CD8-positive, alpha-beta memory T cell (primary cell): ENCODE measurements around the gene TM9SF2. TPM values are rescaled to one million over a fixed set of nuclear protein-coding genes. Genes with fewer than 3 reads are reported as not detected.
A peak's percentile ranks its signal among the peaks of the same experiment; 100 is the strongest.

Source experiments
- CTCF ChIA-PET: fragments of 350-600 bp; sonication (Branson Sonifier 250); formaldehyde crosslinking; loops from one replicate; lab custom pipeline; 2021; ENCODE audit warnings: antibody characterized with exemption; lab: Charles Lee
- POLR2A ChIA-PET: fragments of 350-600 bp; sonication (Branson Sonifier 250); formaldehyde crosslinking; loops from one replicate; lab custom pipeline; 2021; ENCODE audit warnings: antibody characterized with exemption; lab: Charles Lee
- DNase-seq, 5 donors: peaks; one replicate each; pipeline versions ENCODE4 v3.0.0 to v3.0.0-alpha.2; 2020 to 2022; ENCODE audit warnings: mixed read lengths in 1 of 5
- H3K27ac ChIP-seq: one replicate; pipeline ENCODE4 v1.7.0; 2013; ENCODE audit warnings: low read depth, mild to moderate bottlenecking, low read length, moderate library complexity
- H3K27me3 ChIP-seq: 2 replicates; pipeline ENCODE4 v1.7.0; 2013; ENCODE audit warnings: low read length, mild to moderate bottlenecking; ENCODE audit not compliant: insufficient read depth, poor library complexity, severe bottlenecking
- H3K36me3 ChIP-seq: 2 replicates; pipeline ENCODE4 v1.7.0; 2013; ENCODE audit warnings: mild to moderate bottlenecking, low read length, moderate library complexity; ENCODE audit not compliant: insufficient read depth
- H3K4me1 ChIP-seq: 2 replicates; pipeline ENCODE4 v1.7.0; 2013; ENCODE audit warnings: mild to moderate bottlenecking, low read length, moderate library complexity; ENCODE audit not compliant: insufficient read depth
- H3K4me3 ChIP-seq: 2 replicates; pipeline ENCODE4 v1.7.0; 2013; ENCODE audit warnings: mild to moderate bottlenecking, low read length
- H3K9me3 ChIP-seq: 2 replicates; pipeline ENCODE4 v1.7.0; 2013; ENCODE audit warnings: mild to moderate bottlenecking, low read length
- H3K27ac Mint-ChIP-seq, 8 donors: one replicate each; pipeline ENCODE4 v1.8.0; 2020 to 2021; ENCODE audit warnings: mixed read lengths in 8 of 8, mild to moderate bottlenecking in 6 of 8, inconsistent platforms in 3 of 8, moderate library complexity in 3 of 8
- H3K27me3 Mint-ChIP-seq, 2 donors: one replicate each; pipeline ENCODE4 v1.8.0; 2020 to 2021; ENCODE audit warnings: mixed read lengths in 2 of 2, mild to moderate bottlenecking in 1 of 2, moderate library complexity in 1 of 2
- H3K36me3 Mint-ChIP-seq, 3 donors: one replicate each; pipeline ENCODE4 v1.8.0; 2020 to 2021; ENCODE audit warnings: mixed read lengths in 3 of 3, inconsistent platforms in 1 of 3, mild to moderate bottlenecking in 1 of 3
- H3K4me1 Mint-ChIP-seq, 3 donors: one replicate each; pipeline ENCODE4 v1.8.0; 2020 to 2021; ENCODE audit warnings: mixed read lengths in 3 of 3, inconsistent platforms in 1 of 3, mild to moderate bottlenecking in 1 of 3
- H3K4me3 Mint-ChIP-seq, 7 donors: one replicate each; pipeline ENCODE4 v1.8.0; 2020 to 2021; ENCODE audit warnings: mixed read lengths in 7 of 7, mild to moderate bottlenecking in 6 of 7, moderate library complexity in 4 of 7, inconsistent platforms in 2 of 7
- H3K9me3 Mint-ChIP-seq, 5 donors: one replicate each; pipeline ENCODE4 v1.8.0; 2020 to 2022; ENCODE audit warnings: mixed read lengths in 5 of 5, mild to moderate bottlenecking in 3 of 5, moderate library complexity in 2 of 5, inconsistent platforms in 1 of 5
- polyA plus RNA-seq: library from polyadenylated mRNA; unstranded; fragments of 300-500 nt; fragmentation: Illumina TruSeq; gene quantifications from one replicate; pipeline ENCODE4 v1.2.3, GENCODE V29; 2021
- total RNA-seq, 2 experiments: library from RNA; stranded (reverse); gene quantifications; one replicate each; pipeline ENCODE4 v1.2.3, GENCODE V29; 2021

The TM9SF2 gene
- total and polyA plus RNA-seq, 3 experiments from 2014 or later: 81.3 to 96.0 (median 88.0) TPM

GRCh38 chr13:99465454-99465853 is 35.8 kb upstream of the TM9SF2 start:
- peak overlapping the region; percentile 20 for H3K4me3 ChIP-seq
- Mint-ChIP-seq H3K9me3 (no peaks in the 10 kb centered on the region), H3K4me3 (no peak overlapping the region), H3K4me1 (peaks cover 17 to 18% (median 17%) of the 10 kb centered on the region in 3 donors), H3K27me3 (peaks cover 0 to 9% of the 10 kb centered on the region in 2 donors), H3K36me3 (peaks cover 0 to 8% (median 5%) of the 10 kb centered on the region in 3 donors), H3K27ac (peak overlapping the region in 5 of 8 donors; percentile 26 to 95 (median 89))
- ChIA-PET CTCF (interaction anchor here (1.2 kb wide), 1 partner anchor 29 kb away, joined by 3 read pairs; no protein-coding TSS in a partner anchor), POLR2A (interaction anchor here (0.6 to 0.7 kb wide), 2 partner anchors 35 to 269 kb away, joined by 4 to 5 read pairs; no protein-coding TSS in a partner anchor)
- no peaks in the 10 kb centered on the region for H3K27me3 ChIP-seq
- peaks cover 17% of the 10 kb centered on the region for H3K4me1 ChIP-seq
- H3K36me3 ChIP-seq: no peaks in the 10 kb centered on the region
- DNase-seq: no peak
- H3K9me3 ChIP-seq: no peaks in the 10 kb centered on the region
- H3K27ac ChIP-seq: no peak overlapping the region

GRCh38 chr13:99467764-99468163 is 33.5 kb upstream of the TM9SF2 start:
- Mint-ChIP-seq H3K4me3 (no peak overlapping the region), H3K36me3 (peaks cover 0 to 8% (median 5%) of the 10 kb centered on the region in 3 donors), H3K4me1 (peaks cover 17 to 18% (median 17%) of the 10 kb centered on the region in 3 donors), H3K27ac (no peak overlapping the region), H3K9me3 (no peaks in the 10 kb centered on the region), H3K27me3 (peaks cover 3 to 9% of the 10 kb centered on the region in 2 donors)
- POLR2A ChIA-PET: interaction anchor here (0.7 kb wide), 2 partner anchors 117 to 1478 kb away, joined by 3 read pairs; no protein-coding TSS in a partner anchor
- Histone ChIP-seq H3K9me3 (no peaks in the 10 kb centered on the region), H3K4me3 (no peak overlapping the region), H3K27me3 (no peaks in the 10 kb centered on the region), H3K27ac (no peak overlapping the region), H3K36me3 (no peaks in the 10 kb centered on the region), H3K4me1 (peaks cover 17% of the 10 kb centered on the region)
- CTCF ChIA-PET: interaction anchor here (0.5 to 1.6 kb wide), 4 partner anchors 8 to 24 kb away, joined by 3 to 6 read pairs (median 4); no protein-coding TSS in a partner anchor
- DNase-seq: no peak

- Histone ChIP-seq H3K36me3 (no peaks in the 10 kb centered on the region), H3K4me1 (peaks cover 16% of the 10 kb centered on the region), H3K4me3 (no peak overlapping the region), H3K27ac (no peak overlapping the region), H3K27me3 (no peaks in the 10 kb centered on the region), H3K9me3 (no peaks in the 10 kb centered on the region)
- H3K4me1 Mint-ChIP-seq: peaks cover 15 to 16% (median 16%) of the 10 kb centered on the region in 3 donors
- peaks cover 3 to 9% of the 10 kb centered on the region in 2 donors for H3K27me3 Mint-ChIP-seq
- H3K4me3 Mint-ChIP-seq: no peak overlapping the region
- H3K9me3 Mint-ChIP-seq: no peaks in the 10 kb centered on the region
- H3K27ac Mint-ChIP-seq: peak overlapping the region in 1 of 8 donors; percentile 12
- ChIA-PET POLR2A (no interaction called here), CTCF (no interaction called here)
- peaks cover 0 to 8% (median 5%) of the 10 kb centered on the region in 3 donors for H3K36me3 Mint-ChIP-seq
- DNase-seq: no peak
Measured at GRCh38 chr13:99469041-99469440, 32.2 kb upstream of the TM9SF2 start.

- no peaks in the 10 kb centered on the region for H3K9me3 Mint-ChIP-seq
- no peak for DNase-seq
- H3K27me3 Mint-ChIP-seq: peaks cover 5 to 9% of the 10 kb centered on the region in 2 donors
- H3K27me3 ChIP-seq: no peaks in the 10 kb centered on the region
- H3K36me3 ChIP-seq: no peaks in the 10 kb centered on the region
- H3K36me3 Mint-ChIP-seq: peaks cover 0 to 8% (median 5%) of the 10 kb centered on the region in 3 donors
- H3K4me1 ChIP-seq: peaks cover 6% of the 10 kb centered on the region
- no peaks in the 10 kb centered on the region for H3K9me3 ChIP-seq
- H3K27ac ChIP-seq: no peak overlapping the region
- no peak overlapping the region for H3K4me3 Mint-ChIP-seq
- peak overlapping the region in 2 of 8 donors; percentile 41 to 60 for H3K27ac Mint-ChIP-seq
- ChIA-PET CTCF (interaction anchor here (0.7 kb wide), 1 partner anchor 77 kb away, joined by 3 read pairs; no protein-coding TSS in a partner anchor), POLR2A (no interaction called here)
- H3K4me1 Mint-ChIP-seq: peaks cover 5 to 6% (median 6%) of the 10 kb centered on the region in 3 donors
- no peak overlapping the region for H3K4me3 ChIP-seq
Measured at GRCh38 chr13:99470027-99470426, 31.2 kb upstream of the TM9SF2 start.

DNA sequence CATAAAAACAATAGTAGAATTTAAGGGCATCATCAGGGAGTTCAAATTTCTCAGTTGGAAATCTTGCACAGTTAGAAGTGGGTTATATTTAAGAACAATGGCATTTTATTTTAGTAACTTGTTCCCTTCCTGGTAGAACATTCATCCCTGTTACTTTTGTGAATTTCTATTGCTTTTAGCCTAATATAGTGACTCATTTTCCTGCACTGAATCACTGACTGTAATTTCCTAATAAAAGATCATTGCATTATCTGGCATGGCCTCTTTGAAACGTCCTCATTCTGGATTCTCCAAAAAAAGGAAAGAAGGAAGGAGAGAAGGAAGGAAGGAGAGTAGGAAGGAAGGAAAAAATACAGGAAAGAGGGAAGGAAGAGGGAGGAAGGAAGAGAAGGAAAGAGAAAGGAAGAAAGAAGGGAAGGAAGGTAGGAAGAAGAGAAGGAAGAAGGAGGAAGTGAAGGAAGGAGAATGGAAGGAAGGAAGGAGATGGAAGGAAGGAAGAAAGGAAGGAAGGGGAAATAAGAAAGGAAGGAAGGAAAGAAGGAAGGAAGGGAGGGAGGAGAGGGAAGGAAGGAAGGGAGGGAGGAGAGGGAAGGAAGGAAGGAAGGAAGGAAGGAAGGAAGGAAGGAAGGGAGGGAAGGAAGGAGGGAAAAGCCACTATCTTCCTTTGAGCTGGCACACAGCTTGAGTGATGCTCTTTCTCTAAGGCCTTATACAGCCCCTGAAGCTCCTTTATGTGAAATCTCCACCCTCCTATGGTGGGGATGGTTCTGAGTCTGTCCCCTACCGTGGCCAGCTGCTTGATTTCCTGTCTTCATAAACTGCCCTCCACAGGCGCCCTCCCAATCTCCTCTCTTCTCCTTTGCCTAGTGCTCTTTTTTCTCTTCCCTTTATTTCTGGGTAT is 29.8 kb upstream of the TM9SF2 start:
- Mint-ChIP-seq H3K36me3 (peaks cover 0 to 8% (median 3%) of the 10 kb centered on the region in 3 donors), H3K4me1 (peaks cover 0 to 2% (median 1%) of the 10 kb centered on the region in 3 donors), H3K27ac (peak overlapping the region in 2 of 8 donors; percentile 28 to 66), H3K9me3 (no peaks in the 10 kb centered on the region), H3K27me3 (peaks cover 5 to 9% of the 10 kb centered on the region in 2 donors), H3K4me3 (no peak overlapping the region)
- Histone ChIP-seq H3K9me3 (no peaks in the 10 kb centered on the region), H3K27ac (no peak overlapping the region), H3K27me3 (no peaks in the 10 kb centered on the region), H3K4me1 (no peaks in the 10 kb centered on the region), H3K4me3 (no peak overlapping the region), H3K36me3 (no peaks in the 10 kb centered on the region)
- ChIA-PET POLR2A (interaction anchor here (0.6 kb wide), 1 partner anchor 457 kb away, joined by 4 read pairs; no protein-coding TSS in a partner anchor), CTCF (interaction anchor here (1.5 kb wide), 1 partner anchor 29 kb away, joined by 4 read pairs; no protein-coding TSS in a partner anchor)
- DNase-seq: no peak

GRCh38 chr13:99472122-99472440 is 29.2 kb upstream of the TM9SF2 start:
- no peaks in the 10 kb centered on the region for H3K36me3 ChIP-seq
- ChIA-PET CTCF (interaction anchor here (0.7 to 1.5 kb wide), 2 partner anchors 13 to 30 kb away, joined by 3 to 4 read pairs; no protein-coding TSS in a partner anchor), POLR2A (interaction anchor here (0.6 kb wide), 1 partner anchor 457 kb away, joined by 4 read pairs; no protein-coding TSS in a partner anchor)
- H3K27me3 ChIP-seq: no peaks in the 10 kb centered on the region
- peaks cover 0 to 8% (median 2%) of the 10 kb centered on the region in 3 donors for H3K36me3 Mint-ChIP-seq
- peaks cover 0 to 6% (median 4%) of the 10 kb centered on the region in 3 donors for H3K4me1 Mint-ChIP-seq
- H3K27ac Mint-ChIP-seq: peak overlapping the region in 1 of 8 donors; percentile 50
- no peak overlapping the region for H3K4me3 ChIP-seq
- H3K27ac ChIP-seq: no peak overlapping the region
- peaks cover 5 to 9% of the 10 kb centered on the region in 2 donors for H3K27me3 Mint-ChIP-seq
- no peaks in the 10 kb centered on the region for H3K9me3 Mint-ChIP-seq
- DNase-seq: no peak
- no peaks in the 10 kb centered on the region for H3K9me3 ChIP-seq
- H3K4me3 Mint-ChIP-seq: no peak overlapping the region
- no peaks in the 10 kb centered on the region for H3K4me1 ChIP-seq

GRCh38 chr13:99473515-99473914 is 27.8 kb upstream of the TM9SF2 start:
- Mint-ChIP-seq H3K9me3 (no peaks in the 10 kb centered on the region), H3K27ac (no peak overlapping the region), H3K27me3 (peaks cover 5 to 9% of the 10 kb centered on the region in 2 donors), H3K4me3 (no peak overlapping the region), H3K36me3 (peaks cover 0 to 8% (median 0%) of the 10 kb centered on the region in 3 donors), H3K4me1 (peaks cover 0 to 12% (median 4%) of the 10 kb centered on the region in 3 donors)
- Histone ChIP-seq H3K27ac (no peak overlapping the region), H3K27me3 (no peaks in the 10 kb centered on the region), H3K4me1 (no peaks in the 10 kb centered on the region), H3K9me3 (no peaks in the 10 kb centered on the region), H3K4me3 (no peak overlapping the region), H3K36me3 (no peaks in the 10 kb centered on the region)
- ChIA-PET CTCF (no interaction called here), POLR2A (no interaction called here)
- no peak for DNase-seq
